ENCODE measurements around the gene DPH3.

Gene DPH3

GRCh38 chr3:16290827-16291196 is 26.1 kb upstream of the DPH3 start:
- no peak for DNase-seq (ENCODE audit: low read depth in 2 of 2)

GRCh38 chr3:16290007-16290826 is 25.5 kb upstream of the DPH3 start:
- peak; percentile 28 to 36 for DNase-seq (ENCODE audit: low read depth in 2 of 2)

GRCh38 chr3:16289144-16289889 is 24.6 kb upstream of the DPH3 start:
- DNase-seq (ENCODE audit: low read depth in 2 of 2): no peak

GRCh38 chr3:16288664-16289063 is 23.9 kb upstream of the DPH3 start:
- DNase-seq (ENCODE audit: low read depth in 2 of 2): no peak

- no peak for DNase-seq (ENCODE audit: low read depth in 2 of 2)
Observed at GRCh38 chr3:16286751-16287543, 22.2 kb upstream of the DPH3 start.

GRCh38 chr3:16286161-16286560 is 21.4 kb upstream of the DPH3 start:
- DNase-seq (ENCODE audit: low read depth in 2 of 2): peak in 1 of 2 donors; percentile 56

- DNase-seq (ENCODE audit: low read depth in 2 of 2): no peak
Observed at GRCh38 chr3:16284633-16285032, 19.9 kb upstream of the DPH3 start.

- DNase-seq (ENCODE audit: low read depth in 2 of 2): no peak
Observed at GRCh38 chr3:16280671-16281070, 15.9 kb upstream of the DPH3 start.

- no peak for DNase-seq (ENCODE audit: low read depth in 2 of 2)
Observed at GRCh38 chr3:16279010-16279801, 14.5 kb upstream of the DPH3 start.

GRCh38 chr3:16277471-16277870 is 12.7 kb upstream of the DPH3 start:
- no peak for DNase-seq (ENCODE audit: low read depth in 2 of 2)

- DNase-seq (ENCODE audit: low read depth in 2 of 2): no peak
Observed at GRCh38 chr3:16273867-16274266, 9.1 kb upstream of the DPH3 start.

GRCh38 chr3:16272588-16272987 is 7.8 kb upstream of the DPH3 start:
- DNase-seq (ENCODE audit: low read depth in 2 of 2): no peak

GRCh38 chr3:16270855-16271254 is 6.1 kb upstream of the DPH3 start:
- DNase-seq (ENCODE audit: low read depth in 2 of 2): no peak

- no peak for DNase-seq (ENCODE audit: low read depth in 2 of 2)
Observed at GRCh38 chr3:16266714-16267113, 2.0 kb upstream of the DPH3 start.

- no peak for DNase-seq (ENCODE audit: low read depth in 2 of 2)
Observed at GRCh38 chr3:16265455-16265786, 678 bp upstream of the DPH3 start.

GRCh38 chr3:16264174-16264707 is 502 bp downstream of the DPH3 start:
- no peak for DNase-seq (ENCODE audit: low read depth in 2 of 2)

- no peak for DNase-seq (ENCODE audit: low read depth in 2 of 2)
Observed at GRCh38 chr3:16262174-16262573, 2.6 kb downstream of the DPH3 start.

GRCh38 chr3:16260046-16260445 is 4.7 kb downstream of the DPH3 start:
- no peak for DNase-seq (ENCODE audit: low read depth in 2 of 2)

- DNase-seq (ENCODE audit: low read depth in 2 of 2): no peak
Observed at GRCh38 chr3:16258866-16259265, 5.9 kb downstream of the DPH3 start.

- DNase-seq (ENCODE audit: low read depth in 2 of 2): no peak
Observed at GRCh38 chr3:16258177-16258576, 6.6 kb downstream of the DPH3 start.

GRCh38 chr3:16257309-16257708 is 7.4 kb downstream of the DPH3 start:
- DNase-seq (ENCODE audit: low read depth in 2 of 2): no peak

All from stimulated activated CD4-positive, alpha-beta T cell treated with anti-CD3 and anti-CD28 coated beads, Interleukin-1b, Interleukin-23, amount 100 ng/mL, for 4 hours (primary cell).